ENCODE results near the gene FZD10.

Gene FZD10, protein sequence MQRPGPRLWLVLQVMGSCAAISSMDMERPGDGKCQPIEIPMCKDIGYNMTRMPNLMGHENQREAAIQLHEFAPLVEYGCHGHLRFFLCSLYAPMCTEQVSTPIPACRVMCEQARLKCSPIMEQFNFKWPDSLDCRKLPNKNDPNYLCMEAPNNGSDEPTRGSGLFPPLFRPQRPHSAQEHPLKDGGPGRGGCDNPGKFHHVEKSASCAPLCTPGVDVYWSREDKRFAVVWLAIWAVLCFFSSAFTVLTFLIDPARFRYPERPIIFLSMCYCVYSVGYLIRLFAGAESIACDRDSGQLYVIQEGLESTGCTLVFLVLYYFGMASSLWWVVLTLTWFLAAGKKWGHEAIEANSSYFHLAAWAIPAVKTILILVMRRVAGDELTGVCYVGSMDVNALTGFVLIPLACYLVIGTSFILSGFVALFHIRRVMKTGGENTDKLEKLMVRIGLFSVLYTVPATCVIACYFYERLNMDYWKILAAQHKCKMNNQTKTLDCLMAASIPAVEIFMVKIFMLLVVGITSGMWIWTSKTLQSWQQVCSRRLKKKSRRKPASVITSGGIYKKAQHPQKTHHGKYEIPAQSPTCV

DNA sequence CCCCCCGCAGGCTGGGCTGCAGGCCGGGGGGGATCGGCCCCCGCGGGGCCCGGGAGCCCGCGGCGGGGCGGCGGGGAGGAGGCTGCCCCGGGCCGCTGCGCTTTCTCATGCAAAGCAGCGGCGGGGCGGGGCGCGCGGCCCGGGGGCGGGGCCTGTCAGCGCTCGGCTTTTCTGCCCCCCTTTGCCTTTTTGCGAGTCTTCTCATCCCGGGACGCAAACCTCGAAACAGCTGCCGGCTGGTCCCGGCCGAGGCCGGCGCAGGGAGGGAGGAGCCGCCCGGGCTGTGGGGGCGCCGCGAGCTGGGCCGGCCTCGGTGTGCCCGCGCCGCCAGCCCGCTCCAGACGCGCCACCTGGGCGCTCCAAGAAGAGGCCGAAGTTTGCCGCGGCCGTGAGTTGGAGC, at the start of gene FZD10:
FZD10 (plus strand) TSS at position 198 of the 400 bp plus-strand sequence. CDS start 479 bp downstream, outside the sequence.
- DNase-seq: no peak

DNA sequence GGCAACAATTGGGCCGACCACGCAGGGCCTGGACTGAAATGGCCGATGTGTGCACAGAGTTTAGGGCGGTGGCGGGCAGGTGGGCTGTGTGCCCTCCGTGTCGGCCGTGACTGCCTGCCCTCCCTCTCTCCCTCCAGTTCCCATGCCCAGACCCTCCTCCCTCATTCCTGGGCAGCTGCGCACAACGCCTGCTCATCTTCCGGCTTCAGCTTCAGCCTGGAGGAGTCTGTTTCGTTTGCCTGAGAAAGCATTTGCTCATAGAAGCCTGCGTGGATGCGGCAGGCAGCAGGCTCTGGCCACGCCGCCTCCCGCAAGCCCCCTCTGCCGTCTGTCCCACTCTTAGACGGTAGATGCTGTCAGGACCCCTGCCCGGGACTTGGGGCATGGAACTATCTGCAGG, 47.3 kb upstream of the FZD10 start:
- no peak for DNase-seq

DNA sequence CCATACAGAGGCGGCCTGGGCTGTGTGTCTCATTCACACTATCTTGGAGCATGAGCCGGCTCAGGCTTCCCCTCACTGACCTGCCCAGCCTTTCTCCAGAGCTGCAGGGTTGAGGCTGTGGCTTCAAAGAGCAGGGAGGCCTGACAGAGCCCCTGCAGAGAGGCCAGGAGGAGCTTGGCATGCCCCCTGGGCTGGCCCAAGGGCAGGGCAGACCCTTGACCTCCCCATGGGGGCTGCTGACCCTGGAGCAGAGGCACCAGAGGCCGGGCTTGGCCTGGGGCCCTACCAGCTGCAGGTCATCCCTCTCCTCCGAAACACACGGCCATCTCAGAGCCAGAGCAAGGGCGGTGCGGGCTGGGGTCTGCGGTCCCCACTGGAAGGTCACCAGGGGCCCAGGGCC, 46.6 kb upstream of the FZD10 start:
- no peak for DNase-seq

DNA sequence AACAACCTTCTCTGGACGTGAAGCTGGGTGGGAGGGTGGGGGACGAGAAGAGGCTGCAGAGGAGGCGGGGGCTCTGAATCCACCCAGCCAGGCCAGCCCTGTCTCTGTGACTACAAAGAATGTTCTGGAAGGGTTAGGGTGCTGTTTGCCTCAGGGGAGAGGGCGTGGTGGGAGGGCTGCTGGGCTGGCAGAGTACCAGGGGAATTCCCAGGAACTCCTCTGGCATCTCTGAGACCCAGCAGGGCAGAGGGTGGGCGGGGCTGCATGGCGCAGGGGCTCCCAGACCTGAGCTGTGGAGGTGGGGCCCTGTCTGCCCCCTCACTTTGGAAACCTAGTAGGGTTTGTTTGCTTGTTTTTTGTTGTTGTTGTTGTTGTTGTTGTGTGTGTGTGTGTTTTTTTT, 45.5 kb upstream of the FZD10 start:
- no peak for DNase-seq

DNA sequence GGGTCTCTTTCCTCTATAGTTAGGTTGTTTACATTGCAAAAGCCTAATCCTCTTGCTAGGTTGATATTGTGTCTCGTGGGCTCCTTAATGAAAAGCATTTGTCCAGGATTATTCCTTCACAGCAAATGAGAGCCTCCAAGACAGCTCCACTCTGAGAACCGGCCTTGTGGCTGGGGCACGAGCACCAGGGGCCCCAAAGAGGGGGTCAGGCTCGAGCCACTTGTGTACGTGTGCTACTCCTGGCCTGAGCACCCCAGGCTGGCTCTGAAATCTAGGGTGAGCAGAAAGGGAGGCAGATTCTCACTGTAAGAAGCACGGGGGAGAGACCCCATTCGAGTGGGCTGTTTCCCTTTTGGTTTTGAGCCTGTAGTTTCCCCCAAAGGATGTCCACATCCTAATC, 45.0 kb upstream of the FZD10 start:
- DNase-seq: no peak

DNA sequence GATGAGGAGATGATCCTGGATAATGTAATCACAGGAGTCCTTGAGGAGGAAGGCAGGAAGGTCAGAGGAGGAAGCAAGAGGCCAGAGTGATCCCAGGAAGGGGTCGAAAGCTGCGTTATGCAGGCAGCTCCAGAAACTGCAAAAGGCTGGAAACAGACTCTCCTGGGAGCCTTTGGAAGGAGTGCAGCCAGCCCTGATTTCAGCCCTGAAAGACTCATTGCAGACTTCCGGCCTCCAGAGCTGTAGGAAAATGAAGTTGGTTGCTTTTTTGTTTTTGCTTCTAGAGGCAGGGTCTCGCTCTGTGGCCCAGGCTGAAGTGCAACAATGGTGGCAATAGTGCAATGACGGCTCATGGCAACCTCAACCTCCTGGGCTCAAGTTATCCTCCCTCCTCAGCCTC, 44.6 kb upstream of the FZD10 start:
- DNase-seq: no peak

DNA sequence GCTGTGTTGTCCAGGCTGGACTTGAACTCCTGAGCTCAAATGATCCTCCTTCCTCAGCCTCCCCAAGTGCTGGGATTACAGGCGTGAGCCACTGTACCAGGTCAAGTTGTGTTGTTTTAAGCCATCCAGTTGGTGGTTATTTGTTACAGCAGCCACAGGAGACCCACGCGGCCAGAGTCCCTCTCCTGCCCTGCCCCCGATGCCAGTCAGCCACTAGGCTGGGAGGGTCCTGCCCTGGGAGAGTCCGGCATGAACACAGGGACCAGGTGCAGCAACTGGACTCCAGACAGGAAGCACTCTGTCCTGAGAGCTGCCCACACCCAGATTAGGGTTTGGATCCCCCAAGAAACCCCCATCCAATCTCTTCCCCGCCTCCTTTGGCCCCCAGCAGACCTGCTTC, 44.1 kb upstream of the FZD10 start:
- no peak for DNase-seq

DNA sequence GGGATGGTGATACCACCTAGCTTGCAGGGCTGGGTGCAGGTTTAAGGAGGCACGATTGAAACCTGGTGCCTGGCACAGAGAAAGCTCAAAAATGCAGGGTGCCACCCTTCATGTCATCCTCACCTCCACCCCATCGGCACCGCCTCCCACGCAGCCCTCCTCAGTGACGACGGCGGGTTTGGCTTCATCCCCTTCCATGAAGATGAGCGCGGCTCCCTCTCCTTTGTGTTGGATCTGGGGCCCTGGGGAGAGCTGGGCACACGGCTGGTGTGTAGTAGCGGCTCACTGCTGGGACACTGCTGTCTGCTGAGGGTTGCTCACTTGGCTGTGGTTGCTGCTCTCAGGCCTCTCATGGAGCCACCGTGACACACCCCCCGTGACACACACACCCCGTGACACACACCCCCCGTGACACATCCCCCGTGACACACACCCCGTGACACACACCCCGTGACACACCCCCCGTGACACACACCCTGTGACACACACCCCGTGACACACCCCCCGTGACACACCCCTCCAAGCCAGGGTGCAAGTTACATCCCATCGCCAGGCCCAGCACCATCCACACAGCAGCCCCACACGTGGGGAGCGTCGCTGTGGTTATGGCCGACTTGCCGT, 42.9 kb upstream of the FZD10 start:
- DNase-seq: no peak

DNA sequence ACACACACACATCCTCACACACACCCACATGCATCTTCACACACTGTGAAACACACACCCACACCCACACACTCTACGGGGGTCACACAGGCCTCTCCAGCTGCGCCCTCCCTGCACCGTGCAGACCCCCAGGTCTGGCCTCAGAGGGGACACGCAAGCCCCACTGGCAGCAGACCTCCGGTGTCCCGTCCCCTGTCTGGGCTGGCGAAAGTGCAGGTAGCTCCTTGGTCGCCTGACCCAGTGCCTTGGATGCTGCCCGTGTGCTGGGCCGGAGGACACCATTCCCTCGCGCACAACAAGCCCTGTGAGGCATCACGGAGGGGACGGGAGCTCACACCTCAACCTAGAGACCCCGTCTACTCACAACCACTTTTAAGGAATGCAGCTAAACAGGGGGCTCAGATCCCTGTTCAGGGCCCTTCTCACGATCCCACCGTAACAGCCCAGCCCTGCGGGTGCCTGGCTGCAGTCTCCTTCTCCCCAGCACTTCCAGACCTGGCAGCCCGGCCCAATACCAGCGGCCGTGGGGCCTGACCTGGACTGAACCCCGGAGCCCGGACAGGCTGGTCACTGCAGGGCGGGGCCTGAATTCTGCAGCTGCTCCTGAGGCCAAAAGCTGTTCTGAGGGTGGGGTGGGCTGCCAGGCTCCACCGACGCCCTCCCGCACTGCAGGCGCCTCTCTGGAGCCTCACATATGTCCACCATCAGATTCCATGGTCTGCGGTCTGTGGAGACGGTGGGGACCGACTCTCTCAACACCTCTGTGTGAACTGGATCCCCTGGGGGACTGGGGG, 42.1 kb upstream of the FZD10 start:
- DNase-seq: no peak

DNA sequence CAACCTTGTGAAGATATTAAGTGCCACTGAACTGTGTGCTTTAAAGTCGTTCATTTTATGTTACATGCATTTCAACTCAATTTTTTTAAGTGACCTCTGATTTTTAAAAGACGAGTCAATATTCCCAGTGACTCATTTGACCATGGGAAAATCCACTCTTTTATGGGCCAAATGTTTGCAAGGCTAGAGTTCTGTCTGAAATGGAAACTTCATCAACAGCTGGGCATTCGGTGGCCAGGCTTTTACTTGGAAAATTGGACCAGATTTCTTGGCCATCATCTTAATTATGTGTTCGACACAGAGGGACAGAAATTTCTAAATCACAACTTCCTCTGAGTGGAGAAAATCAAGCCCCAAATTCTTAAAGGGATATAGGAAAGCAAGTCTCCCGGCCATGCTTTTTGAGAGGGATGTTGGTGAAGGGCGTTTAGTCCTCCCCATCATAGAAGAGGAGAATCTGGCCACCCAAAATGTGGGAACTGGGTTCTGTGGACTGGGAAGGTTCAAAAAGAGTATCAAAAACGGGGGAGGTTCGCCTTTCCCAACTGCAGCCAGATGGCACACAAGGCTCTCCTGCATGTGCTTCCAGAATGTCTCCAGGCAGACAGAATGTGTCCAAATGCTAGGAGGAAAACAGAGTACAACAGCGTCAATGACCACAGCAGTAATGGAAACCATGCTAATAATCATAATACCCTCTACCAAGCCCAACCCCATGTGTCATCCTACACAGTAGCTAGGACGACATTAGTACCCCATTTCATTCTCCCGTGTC, 40.9 kb upstream of the FZD10 start:
- no peak for DNase-seq

DNA sequence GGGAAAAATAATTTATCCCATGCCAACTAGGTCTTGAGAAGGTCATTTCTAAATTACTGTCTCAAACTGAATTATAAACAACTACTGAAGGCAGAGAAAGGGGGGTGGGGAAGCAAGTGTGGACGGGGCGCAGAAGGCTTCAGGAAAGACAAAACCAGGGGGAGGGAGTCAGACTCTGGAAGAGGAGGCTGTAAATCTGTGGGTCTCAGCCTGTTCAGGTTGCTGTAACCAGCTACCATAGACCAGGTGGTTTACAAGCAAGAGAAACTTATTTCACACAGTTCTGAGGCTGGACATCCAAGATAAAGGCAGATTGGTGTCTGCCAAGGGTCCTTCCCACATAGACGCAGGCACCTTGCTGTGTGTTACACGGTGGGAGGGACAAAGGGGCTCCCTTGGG, 39.9 kb upstream of the FZD10 start:
- DNase-seq: no peak

DNA sequence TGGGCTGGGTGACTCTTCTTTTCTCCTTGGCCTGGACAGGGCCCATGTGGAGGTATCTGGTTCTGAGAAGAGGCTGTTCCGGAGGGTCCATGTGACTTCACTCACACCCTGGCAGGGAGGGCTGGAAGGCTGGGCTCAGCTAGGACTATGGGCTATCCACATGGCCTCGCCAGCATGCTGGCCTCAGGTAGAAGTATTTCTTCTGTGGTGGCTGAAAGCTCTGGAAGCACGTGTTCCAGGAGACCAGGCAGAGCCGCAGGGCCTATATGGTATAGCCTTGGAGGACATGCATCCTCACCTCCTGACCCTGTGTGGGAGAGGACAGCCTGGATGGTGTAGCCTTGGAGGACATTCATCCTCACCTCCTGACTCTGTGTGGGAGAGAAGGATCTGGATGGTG, 38.2 kb upstream of the FZD10 start:
- no peak for DNase-seq

DNA sequence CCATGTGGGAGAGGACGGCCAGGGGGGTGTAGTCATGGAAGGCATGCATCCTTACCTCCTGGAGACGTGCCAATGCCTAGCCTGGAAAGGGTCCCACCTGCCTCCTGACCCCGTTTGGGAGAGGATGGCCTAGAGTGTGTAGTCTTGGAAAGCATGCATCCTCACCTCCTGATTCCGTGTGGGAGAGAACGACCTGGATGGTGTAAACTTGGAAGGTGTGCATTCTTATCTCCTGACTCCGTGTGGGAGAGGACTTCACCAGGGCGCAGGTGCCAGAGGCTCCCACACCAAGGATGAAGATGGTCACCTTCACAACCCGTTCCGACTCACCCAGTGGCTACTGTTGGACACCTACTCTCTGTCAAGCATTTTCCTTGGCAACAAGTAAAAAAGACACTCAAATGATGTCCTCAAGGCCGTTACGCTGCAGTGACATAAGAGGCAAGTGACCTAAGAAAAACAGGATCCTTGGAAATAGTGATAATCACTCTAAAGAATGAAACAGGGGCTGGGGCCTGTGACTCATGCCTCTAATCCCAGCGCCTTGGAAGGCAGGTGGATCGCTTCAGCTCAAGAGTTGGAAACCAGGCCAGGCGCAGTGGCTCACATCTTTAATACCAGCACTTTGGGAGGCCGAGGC, 37.5 kb upstream of the FZD10 start:
- no peak for DNase-seq

DNA sequence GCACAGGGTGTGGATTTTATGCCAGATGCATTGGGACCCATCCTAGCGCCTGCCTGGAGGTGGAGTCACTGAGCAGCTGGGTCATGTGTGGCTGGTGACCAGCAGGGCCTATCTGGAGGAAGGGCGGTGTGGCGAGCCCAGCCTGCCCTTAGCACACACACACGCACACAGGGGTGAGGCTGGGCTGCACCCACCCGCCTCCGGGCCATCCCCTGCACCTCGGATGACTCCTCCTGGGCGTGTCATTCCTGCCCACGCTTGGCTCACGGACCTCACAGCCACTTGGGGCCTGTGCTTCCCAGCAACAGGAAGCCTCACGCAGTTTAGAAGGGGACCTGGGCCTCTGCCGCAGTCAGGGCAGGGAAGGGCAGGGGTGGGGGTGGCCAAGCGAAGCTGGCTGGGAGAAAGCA, 36.2 kb upstream of the FZD10 start:
- DNase-seq: no peak

DNA sequence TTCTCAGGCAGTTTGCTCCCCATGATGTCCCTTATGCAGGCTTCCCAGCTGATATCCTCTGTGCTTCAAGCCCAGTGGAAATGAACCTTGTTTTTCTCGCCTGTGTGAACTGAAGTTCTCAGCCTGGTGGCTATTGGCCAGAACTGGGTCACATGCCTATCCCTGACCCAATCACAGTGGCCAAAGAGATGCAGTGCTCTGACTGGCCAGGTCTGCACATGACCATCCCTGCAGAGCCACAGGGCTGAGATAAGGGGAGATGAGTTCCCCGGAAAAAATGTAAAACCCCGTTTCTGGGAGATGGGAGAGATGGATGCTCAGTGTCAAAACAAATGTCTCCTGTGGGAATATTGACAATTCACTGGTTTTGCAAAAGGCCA, 34.7 kb upstream of the FZD10 start:
- no peak for DNase-seq

DNA sequence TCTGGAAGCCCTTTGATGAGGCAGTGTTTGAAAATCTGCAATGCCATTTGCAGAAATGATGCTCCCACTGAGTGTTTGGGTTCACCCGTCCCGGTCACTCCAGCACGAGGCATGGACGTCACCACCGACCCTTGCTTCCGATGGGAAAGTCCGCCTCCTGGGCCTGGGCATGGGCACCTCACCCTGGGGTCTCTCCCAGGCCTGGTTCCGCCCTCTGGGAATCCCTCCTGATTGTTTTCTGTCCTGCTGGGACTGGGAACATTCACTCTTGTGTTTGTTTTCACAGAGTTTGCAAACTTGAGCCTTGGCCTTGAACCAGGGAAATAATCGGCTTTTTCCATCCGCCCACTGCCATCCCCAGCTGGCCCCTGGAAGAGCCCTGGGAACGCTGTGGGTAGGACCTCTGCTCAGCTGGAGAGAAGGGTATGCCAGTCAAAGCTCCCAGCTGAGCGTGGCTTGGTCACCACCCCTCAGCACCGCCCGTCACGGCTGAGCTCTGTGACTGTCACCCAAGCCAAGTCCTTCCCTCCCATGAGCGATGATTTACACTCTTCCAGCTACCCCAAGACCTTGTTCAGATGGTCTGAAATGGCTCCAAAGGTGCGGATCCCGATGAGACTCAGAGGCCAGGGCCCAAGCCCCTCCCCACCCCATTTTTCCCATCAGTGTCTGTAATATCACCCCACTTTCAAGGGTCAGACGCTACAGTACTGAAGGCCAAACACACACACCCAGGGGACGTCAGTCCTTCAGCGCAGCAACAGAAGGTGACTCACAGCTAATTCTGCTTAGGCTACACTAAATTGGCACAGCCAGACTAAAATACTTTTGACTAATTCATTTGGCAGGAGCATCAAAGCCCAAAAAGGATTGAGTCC, 34.1 kb upstream of the FZD10 start:
- DNase-seq: no peak

DNA sequence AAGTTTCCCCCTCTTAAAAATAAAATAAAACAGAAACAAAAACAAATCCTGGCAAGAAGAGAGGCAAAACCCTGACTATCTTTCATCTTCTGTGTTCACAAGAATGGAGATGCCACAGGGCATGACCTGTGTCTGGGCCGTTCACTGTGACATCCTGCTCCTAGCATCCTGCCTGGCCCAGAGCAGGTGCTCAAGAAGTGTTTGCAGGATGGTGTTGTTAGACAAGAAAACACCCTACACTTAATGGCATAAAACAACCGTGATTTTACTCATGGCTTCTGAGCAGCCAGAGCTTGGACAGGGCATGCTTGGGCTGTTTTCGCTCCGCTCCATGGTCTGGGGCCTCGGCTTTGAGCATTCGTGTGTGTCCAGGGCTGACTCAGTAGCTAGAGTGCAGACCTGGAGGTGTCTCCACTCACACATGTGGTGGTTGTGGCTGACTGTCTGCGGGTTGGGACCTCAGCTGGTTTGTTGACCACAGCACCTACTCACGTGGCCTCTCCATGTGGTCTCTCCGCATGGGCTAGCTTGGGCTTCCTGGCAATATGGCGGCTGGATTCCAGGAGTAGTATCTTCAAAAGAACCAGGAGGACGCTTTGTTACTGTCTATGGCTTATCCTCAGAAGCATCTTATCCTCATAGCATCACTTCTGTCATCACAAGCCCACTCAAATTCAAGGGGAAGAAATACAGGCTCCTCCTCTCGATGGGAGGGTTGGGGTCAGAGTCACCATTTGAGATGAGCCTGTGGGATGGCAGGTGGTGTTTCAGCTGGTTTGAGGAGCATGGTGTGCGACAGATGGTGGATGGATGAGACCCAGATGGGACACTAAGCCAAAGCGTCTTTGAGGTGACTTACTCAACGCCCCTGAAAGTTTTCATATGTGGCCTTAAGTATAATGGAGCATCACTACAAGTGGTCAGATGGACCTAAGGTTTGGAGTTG, 33.2 kb upstream of the FZD10 start:
- no peak for DNase-seq

DNA sequence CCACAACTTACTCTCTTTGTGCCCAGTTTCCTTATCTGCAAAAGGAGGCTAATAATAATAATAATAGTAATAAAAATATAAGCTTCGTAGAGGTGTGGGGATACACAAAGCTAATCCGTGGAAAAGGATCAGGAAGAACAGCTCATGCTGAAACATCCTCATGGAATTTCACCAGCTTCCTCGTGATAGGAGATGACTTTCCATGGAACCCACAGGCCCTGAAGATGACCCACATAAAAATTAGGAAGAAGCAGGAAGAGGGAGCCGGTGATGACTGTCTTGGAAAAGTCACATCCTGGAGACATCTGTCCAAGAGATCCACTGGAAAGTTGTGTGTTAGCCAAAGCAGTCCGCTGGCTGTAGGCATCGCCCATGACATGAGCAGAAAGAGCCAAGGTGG, 31.9 kb upstream of the FZD10 start:
- no peak for DNase-seq

DNA sequence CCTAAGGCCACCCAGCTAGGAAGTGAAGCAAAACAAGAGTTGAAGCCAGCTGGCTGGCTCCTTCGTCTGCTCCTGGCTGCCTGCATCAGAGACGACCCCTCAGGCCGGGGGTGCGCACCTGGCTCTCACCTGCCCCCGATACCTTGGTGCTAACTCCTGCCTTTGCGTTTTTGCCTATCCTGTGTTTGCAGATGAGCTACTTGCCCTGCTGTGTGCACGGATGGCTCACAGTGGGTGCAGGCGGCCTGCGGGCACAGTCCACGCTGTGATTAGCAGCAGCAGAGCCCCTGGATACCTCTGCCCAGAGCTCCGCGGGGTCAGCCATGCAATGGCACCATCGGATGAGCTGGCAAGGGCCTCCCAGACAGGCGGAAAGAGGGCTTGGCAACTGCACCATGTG, 31.2 kb upstream of the FZD10 start:
- DNase-seq: no peak

DNA sequence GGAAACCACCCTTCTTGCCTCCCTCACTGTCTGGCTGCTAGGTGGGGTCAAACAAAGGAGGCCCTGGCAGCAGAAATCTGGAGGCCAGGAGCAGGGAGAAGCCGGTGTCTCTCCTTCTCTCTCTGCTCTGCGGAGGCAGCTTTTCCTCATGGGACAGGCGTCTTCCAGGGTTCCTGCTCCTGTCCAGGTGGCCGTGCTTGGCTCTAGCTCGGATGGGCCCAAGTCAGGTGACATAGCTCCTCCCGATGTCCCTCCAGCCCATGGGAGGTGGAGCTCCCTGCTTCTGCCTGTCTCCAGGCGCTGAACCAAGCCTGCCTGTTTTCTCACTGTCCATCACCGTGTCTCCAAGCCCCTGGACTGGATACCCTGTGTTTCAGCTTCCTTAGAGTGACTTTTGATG, 30.5 kb upstream of the FZD10 start:
- DNase-seq: no peak

All from inflammatory macrophage treated with lipopolysaccharide for 1 hour (primary cell).